Activated T-cell treated with anti-CD3 and anti-CD28 coated beads for 24 hours (primary cell): ENCODE data around the gene GSK3A.

Experiments used
- DNase-seq: peaks from one replicate; pipeline ENCODE4 v3.0.0-alpha.2; 2020; ENCODE audit warnings: low read depth

Gene GSK3A

DNA sequence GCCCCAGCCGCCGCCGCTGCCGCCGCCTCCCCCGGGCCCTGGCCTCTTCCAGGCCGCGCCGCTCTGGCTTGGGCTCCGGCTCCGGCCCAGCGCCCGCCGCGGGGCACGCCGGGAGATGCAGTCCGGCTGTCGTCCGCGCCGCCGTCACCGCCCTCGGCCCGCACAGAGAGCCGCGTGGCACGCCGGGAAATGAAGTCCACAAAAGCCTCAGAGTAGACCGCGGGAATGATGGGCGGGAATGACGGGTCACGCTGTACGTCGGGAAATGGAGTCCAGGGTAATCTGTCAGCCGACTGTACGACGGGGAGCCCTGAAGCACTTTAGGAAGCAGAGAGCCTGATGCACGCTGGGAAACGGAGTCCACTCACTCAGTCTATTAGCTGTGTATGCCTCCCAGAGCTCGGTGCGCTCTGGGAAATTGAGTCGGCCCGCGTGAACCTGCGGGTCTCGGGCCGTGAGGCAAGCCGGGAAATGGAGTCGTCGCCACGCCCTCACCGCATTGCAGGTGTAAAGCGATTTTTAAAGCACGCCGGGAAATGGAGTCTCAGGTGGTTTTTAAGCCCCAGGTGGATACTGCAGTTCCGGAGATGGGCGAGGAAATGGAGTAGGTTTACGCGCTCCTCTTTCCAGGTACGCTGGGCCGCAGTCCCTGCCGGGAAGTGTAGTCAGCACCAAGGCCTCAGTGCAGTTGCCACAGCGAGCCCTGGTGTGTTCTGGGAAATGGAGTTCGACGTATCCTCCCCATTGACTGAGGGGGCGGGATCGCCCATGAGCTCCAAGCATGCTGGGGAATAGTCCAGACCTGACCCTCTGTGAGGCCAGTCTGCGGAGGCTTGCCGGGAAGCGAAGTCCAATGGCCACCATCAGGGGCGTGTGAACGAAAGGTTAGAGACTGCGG, at the start of gene GSK3A:
Gene GSK3A, minus strand, starts transcription at position 91 of the 898 bp plus-strand sequence. CDS start 137 bp downstream, outside the sequence.
- DNase-seq = peak; percentile 94

DNA sequence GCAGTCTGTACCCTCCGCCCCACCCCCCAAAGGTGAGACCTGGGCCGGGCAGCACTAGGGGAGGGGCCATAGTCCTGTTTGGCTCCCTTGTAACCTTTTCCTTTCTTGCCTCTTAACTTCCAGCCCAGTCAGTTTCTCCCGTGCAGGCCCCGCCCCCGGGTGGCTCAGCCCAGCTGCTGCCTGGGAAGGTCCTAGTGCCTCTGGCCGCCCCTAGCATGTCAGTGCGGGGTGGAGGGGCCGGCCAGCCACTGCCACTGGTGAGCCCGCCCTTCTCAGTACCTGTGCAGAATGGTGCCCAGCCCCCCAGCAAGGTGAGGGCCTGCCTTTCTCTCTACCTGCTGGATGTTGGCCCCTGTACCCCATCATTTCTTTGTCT, 49.0 kb upstream of the GSK3A start:
- DNase-seq = no peak

DNA sequence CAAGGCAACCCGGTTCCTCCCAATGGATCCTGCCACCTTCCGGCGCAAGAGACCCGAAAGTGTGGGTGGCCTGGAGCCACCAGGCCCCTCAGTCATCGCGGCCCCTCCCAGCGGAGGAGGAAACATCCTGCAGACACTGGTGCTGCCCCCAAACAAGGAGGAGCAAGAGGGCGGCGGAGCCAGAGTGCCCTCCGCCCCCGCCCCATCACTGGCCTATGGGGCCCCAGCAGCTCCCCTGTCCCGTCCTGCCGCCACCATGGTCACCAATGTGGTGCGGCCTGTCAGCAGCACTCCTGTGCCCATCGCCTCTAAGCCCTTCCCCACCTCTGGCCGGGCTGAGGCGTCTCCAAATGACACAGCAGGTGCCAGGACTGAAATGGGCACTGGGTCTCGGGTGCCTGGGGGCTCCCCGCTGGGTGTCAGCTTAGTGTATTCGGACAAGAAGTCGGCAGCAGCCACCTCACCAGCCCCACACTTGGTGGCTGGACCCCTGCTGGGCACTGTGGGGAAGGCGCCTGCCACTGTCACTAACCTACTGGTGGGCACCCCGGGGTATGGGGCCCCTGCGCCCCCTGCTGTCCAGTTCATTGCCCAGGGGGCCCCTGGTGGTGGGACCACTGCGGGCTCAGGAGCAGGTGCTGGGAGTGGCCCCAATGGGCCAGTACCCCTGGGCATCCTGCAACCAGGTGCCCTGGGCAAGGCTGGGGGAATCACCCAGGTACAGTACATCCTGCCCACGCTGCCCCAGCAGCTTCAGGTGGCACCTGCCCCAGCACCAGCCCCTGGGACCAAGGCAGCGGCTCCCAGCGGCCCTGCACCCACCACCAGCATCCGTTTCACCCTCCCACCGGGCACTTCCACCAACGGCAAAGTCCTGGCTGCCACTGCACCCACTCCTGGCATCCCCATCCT, 48.4 kb upstream of the GSK3A start:
- DNase-seq = no peak

DNA sequence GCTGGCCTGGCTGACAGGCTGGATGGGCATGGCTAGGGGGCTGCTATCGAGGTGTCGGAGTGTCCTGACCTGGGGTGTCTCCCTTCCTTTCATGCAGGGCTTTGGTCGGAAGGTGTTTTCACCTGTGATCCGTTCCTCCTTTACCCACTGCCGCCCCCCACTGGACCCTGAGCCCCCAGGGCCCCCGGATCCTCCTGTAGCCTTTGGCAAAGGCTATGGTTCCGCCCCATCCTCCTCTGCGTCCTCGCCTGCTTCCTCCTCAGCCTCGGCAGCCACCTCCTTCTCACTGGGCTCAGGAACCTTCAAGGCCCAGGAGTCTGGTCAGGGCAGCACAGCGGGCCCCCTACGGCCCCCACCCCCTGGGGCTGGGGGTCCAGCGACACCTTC, 47.7 kb upstream of the GSK3A start:
- no peak for DNase-seq

DNA sequence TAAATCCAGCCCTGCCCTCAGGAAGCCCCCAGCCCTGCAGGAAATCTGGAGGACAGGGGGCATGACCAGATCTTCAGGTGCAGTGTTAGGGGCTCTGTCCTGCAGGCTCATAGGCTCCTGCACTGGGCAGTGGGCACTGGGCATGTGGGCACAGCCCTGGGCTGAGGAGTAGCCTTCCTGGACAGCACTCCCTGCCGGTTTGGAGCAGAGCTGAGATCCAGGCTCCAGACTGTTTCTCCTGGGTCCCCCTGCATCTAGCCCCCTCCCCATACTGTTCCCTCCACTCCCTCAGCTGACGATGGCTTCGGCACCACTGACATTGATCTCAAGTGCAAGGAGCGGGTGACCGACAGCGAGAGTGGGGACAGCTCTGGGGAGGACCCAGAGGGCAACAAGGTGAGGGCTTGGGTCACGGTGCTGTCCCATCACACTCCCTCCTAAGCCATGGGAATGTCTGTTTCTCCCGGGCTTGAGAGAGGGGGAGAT, 47.2 kb upstream of the GSK3A start:
- DNase-seq = no peak

DNA sequence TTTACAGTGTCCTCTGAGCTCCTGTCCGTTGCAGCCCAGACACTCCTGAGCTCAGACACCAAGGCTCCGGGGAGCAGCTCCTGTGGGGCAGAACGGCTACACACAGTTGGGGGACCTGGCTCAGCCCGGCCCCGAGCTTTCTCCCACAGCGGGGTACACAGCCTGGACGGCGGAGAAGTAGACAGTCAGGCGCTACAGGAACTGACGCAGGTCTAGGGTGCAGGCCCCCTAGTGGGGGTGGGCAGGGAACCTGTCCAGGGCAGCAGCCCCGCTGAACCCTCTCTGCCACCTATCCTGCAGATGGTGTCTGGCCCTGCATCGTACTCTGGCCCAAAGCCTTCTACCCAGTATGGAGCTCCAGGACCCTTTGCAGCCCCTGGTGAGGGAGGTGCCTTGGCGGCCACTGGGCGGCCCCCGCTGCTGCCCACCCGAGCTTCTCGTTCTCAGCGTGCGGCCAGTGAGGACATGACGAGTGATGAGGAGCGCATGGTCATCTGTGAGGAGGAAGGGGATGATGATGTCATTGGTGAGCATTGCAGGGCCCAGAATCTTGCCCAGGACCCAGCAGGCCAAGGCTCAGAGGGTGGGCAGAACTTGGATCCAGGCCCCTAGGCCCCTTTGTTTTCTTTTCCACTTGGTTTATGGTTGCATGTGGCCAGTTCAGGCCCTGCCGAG, 46.6 kb upstream of the GSK3A start:
- DNase-seq = no peak

DNA sequence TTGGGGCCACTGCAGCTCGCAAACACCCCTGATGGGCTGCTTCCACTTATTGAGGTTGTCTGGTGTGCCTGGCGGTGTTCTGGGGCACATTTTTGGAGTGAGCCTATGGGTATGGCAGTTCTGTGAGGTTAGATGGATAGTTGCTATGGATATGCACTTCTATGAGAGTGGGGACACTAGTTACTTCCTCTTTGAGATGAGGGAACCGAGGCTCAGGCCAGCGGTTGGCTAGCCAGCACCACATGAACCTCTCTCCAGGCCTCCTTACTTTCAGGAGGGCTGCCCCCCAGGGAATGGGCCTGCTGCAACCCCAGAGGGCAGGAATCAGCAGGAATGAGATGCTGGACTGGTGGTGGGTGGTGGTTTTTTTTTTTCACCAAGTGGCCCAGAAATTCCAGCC, 46.0 kb upstream of the GSK3A start:
- DNase-seq = no peak

DNA sequence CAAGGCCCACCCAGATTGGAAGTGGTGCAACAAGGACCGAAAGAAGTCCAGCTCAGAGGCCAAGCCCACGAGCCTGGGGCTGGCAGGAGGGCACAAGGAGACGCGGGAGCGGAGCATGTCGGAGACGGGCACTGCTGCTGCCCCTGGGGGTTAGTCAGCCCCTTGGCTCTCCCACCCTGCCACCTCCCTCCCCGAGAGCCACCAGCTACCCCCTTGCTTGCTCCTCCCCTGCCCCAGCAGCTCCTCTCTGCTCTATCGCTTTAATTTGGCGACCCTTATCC, 45.4 kb upstream of the GSK3A start:
- no peak for DNase-seq

DNA sequence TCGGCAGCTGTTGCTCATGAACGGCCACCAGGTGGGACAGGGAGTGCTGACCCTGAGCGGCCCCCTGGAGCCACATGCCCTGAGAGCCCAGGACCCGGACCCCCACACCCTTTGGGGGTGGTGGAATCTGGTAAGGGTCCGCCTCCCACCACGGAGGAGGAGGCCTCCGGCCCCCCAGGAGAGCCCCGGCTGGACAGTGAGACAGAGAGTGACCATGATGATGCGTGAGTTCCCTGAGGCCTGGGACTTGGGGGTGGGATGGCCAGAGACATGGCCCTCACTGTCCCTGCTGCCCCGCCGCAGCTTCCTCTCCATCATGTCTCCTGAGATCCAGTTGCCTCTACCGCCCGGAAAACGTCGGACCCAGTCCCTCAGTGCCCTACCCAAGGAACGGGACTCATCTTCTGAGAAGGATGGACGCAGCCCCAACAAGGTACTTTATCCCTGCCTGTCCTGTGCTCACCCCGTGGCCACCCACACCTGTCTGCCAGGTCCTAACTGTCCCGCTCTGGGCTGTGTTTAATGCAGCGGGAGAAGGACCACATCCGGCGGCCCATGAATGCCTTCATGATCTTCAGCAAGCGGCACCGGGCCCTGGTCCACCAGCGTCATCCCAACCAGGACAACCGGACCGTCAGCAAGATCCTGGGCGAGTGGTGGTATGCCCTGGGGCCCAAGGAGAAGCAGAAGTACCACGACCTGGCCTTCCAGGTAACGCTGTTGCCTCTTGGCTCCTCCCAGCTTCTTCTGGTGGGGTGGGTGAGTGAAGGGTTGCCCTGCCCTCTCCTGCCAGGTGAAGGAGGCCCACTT, 44.8 kb upstream of the GSK3A start:
- DNase-seq = no peak

DNA sequence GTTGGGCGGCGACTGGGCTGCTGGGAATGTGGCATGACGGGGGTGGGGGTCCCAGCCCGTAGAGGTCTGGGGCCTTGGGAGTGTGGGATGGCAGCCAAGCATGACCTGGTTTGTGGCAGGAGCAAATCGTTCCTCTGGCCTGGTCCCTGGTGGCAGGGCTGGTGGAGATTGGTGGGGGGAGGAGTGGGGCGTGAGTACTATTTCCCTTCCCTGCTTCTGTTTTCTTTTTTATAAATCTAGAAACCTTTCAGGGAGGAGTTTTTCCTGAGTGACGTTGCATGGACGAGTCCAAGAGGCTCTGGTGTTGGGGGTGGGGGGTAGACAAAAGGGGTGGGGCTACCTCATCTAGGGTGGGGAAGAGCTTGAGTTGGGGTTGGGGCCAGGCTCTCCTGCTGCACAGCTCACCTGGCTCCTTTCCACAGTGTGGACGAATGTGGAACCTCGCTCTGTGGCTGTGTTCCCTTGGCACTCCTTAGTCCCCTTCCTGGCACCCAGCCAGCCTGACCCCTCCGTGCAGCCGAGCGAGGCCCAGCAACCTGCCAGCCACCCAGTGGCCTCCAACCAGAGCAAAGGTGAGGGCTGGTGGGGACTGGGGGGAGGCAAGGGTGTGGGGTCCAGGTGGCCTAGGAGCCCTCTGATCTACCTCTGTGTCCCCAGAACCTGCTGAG, 44.1 kb upstream of the GSK3A start:
- no peak for DNase-seq

DNA sequence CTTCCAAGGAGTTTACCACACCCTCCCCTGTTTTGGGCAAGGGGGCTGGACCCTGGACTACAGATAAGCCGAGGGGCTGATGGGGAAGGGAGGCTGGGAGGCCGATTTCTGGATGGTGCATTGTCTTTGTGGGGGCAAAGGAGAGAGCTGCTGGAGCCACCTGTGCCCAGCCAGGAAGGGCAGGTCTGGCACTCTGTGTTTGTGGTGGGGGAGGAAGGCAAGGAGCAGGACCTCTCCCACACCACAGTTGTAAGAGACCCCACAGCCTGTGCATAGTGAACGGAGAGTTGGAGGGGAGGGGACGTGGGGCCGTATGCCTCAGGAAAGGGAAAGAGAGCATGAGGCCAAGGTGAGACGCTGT, 43.6 kb upstream of the GSK3A start:
- no peak for DNase-seq

DNA sequence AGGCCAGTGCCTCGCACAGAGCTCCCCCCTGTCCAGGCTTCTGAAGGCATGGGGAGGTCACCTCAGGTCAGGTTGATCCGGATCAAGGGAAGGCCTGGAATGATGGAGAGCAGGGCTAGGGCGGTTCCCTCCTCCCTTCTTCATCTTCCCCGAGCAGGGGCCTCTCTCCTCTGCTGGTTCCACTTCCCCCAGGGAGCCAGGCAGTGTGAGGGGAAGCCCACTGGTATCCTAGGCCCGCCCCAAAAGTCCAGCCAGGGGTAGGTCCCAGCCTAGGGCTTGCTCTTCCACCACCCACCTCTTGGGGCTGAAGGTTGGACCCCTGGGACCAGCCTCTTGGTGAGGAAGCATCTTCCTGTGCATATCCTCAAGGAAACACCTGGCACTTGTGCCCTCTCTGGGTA, 43.1 kb upstream of the GSK3A start:
- DNase-seq = no peak

DNA sequence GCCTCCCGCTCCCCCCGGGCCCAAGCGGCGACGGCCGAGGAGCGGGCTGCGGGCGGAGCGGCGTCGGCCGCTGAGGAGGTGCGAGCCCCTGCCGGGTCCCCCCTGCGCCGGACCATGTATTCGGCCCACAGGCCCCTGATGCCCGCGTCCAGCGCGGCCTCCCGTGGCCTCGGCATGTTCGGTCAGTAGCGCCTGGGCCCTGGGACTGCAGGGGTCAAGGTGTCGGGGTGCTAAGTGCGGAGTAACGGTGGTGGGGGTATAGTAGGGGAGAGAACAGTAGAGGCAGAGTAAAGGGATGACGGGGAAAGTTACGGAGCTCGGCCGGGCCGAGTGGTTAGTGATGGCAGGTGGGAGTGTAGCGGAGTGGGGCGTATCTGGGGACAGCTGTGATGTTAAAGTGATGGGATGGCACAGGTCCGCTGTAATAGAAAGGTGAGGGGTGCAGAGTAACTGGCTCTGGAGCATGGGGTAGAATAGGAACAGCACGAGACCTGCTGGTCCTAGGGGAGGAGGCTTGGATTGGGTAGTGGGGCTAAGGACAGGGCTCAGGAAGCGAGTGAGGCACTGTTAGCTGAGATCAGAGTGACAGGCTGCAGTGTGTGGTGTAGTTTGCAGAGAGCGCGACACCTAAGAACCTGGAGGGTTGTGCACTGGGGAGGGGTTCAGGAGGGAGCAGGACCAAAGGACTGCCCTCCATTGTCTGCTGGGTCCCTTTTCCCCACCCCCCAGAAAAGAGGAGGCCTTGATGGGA, 42.4 kb upstream of the GSK3A start:
- DNase-seq = no peak

DNA sequence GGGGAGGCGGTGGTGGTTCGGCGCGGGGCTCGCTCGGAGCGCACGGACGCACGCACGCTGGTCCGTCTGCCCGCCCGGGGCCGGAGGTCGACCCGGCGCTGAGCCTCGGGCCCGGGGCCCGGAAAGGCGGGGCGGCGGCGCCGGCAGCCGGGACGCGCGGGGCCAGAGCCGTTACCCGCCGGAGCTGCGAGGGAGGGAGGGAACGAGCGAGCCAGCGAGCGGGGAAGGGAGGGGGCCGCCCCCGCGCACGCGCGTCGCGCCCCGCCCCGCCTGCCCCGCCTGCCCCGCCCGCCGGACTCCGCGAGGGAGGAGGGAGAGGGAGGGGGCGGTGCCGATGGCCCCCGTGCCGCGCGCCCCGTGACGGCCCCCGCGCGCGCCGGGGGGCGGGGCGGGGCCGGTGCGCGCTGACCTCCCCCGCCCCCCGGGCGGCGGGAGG, 41.7 kb upstream of the GSK3A start:
- DNase-seq = peak; percentile 82

DNA sequence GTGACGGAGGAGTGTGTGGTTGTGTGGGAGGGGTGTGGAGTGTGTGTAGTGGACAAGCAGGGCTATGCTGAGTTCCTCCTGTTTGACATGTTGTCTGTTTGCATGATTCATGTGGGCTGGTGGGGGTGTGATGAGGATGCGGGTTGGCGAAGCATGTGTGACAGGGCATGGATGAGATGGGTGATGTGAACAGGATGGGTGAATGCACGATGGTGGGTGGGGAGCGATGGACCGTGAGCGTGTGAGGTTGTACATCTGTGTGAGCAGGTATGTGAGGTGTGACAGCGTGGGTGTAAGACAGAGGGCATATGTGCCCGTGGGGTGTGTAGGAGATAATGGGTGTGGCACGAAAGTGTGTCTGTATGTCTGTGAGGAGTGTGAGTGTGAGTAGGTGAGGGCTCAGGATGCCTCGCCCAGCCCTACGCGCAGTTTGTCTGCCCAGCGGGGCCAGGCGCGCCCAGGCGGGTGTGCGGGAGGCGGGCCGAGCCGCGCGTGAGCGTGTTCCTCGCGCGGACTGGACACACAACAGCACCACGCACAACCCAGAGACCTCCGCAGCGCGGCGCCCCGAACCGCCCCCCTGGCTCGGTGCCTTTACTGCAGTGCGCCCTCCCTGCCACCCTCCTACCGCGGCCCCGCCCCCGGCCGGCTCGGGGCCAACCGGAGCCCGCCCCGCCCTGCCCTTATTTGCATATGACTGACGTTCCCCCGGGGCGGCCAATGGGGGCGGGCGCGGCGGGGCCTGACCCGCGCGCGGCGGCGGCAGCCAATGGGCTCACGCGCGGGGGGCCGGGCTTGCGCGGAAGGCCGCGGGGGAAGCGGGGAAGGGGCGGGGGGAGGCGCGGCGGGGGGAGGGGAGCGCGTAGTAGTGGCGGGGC, 41.0 kb upstream of the GSK3A start:
- peak; percentile 94 for DNase-seq

DNA sequence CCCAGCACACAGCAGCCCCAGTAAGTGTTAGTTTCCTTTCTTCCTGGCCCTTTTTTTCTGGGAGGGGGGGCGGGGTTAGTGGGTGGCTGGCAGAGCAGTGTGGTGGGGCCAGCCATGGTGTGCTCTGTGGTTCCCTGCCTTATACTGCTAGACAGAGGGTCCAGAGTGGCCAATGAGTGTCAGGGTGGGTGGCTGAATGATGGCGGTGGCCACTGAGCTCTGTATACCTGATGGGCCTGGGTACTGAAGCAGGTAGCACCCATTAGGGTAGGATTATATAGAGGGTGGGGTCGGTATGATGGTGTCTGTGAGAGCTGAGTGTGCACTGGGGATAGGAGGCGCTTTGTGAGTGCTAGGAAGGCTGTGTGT, 40.4 kb upstream of the GSK3A start:
- no peak for DNase-seq

DNA sequence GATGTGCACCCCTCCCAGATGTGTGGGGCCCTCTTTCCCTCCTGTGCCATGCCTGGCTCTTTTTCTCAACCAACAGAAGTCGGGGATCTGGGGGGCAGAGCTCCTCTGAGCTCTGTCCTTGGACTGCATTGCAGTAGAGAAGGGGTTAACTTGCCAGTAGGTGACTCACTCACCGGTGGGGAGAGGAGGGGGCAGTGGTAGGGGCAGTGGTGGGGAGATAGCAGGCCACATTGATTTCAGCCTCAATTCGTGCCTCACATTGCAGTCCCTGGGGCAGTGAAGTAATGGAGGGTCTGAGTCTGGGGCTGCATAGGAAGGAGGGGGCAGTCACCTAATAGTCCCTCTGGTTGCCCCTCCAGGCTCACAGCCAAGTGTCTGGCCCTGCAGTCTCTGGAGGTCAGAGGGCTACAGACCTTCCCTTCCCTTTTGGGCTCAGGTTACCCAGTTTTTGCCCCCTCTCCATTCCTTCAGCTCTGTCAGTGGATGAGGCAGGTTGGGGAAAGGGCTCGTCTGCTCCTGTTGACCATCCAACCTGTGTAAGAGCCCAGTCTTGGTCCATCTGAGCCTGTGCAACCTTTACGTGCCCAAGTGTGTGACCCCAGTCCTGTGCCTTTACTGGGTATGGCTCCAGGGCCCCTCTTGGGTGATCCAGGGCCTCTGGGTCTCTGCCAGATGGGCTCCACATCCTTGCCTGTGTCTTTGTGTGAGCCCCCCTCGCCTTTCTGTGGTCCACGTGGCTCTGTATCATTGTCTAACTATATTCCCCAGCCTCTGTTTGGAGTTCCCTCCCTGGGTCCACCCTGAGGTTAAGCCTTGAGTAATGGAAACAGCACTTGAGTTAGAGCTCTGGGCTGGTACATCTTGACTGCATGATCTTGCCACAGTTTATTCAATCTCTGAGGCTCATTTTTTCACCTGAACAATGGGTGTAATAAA, 39.7 kb upstream of the GSK3A start:
- DNase-seq = no peak

DNA sequence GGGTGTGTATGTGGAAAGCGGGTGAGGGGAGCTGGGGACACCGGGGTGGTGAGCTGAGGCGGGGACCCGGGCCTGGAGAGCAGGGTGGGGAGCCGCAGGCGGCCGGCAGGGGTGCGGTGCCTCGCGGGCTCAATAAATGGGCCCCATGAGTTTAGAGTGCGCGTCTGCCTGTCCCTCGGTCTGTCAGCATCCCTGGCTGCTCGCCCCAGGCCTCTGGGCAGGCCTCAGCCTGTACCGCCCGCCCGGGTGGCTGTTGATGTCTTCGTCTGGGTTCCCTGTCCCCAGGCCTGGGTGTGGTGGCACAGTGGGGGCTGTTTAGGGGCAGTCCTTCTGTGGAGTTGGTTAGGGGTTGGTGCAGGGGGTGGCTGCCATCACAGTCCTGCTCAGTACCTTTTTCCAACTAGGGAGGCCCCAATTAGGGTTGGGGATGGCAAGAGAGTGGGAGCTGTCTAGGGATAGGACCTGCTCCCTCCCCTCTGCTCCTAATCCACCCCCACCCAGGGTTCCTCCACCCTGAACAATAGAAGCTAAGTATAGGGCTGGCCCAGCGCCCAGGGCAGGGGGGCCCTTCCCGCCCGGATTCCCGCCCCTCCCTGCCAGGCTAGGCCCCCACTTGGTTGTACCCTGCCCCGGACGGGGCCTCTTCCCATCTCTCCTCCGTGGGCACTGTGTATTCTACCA, 38.9 kb upstream of the GSK3A start:
- no peak for DNase-seq
